ENCODE results near the gene DTYMK. TPM values are rescaled to one million over a fixed set of nuclear protein-coding genes. Genes with fewer than 3 reads are reported as not detected.

The DTYMK gene
- total and polyA plus RNA-seq, 2 of the 4 experiments (the other 2 are of a cell fraction), result 31.7 to 50.1 TPM

- H3K18ac ChIP-seq (ENCODE audit: low read depth, low read length), result no peak within 1 kb of the TSS
- H3K4me2 ChIP-seq (ENCODE audit: low read depth, low read length), result peak within 1 kb of the TSS; percentile 82
Measured at GRCh38 chr2:241701399-241702154, 15.0 kb upstream of the DTYMK start, which contains the start of gene ING5. Gene ING5, plus strand, starts transcription at chr2:241702039. Its CDS starts 27 bp downstream, at chr2:241702066.

More at GRCh38 chr2:241701399-241702154, 15.0 kb upstream of the DTYMK start, which contains the start of gene ING5:
- in situ Hi-C loops (cut with MboI; ENCODE audit: low sequenced_read_pairs), result no loop called here
- Histone ChIP-seq H2BK15ac (ENCODE audit: low read depth, low read length) (no peak within 1 kb of the TSS), H3K9me3 (ENCODE audit: control insufficient read depth, insufficient read depth, low read length) (peaks cover 3% of the 10 kb centered on the region; the same call in 1 of the 2 replicates), H3K14ac (replicated peaks; ENCODE audit: low read depth, low read length) (peak within 1 kb of the TSS; percentile 82), H3K27ac (ENCODE audit: insufficient read depth, low read length) (peak within 1 kb of the TSS; percentile 82), H3K4me3 (ENCODE audit: insufficient read depth, low read depth, low read length) (peak within 1 kb of the TSS; percentile 80), H3K79me1 (ENCODE audit: low read depth in 1 of 2, low read length in 2 of 2) (peaks cover 9 to 28% of the 10 kb centered on the region in 2 experiments; a peak in 3 of 4 replicates), H4K8ac (ENCODE audit: low read depth in 2 of 2, low read length in 2 of 2) (peak within 1 kb of the TSS; percentile 82 to 84), H3K23ac (ENCODE audit: low read depth, low read length) (peak within 1 kb of the TSS; percentile 64), H2BK20ac (ENCODE audit: low read depth, low read length) (no peak within 1 kb of the TSS), H3K4ac (ENCODE audit: low read depth, low read length) (peak within 1 kb of the TSS; percentile 60), H3K9ac (ENCODE audit: low read depth, low read length) (peak within 1 kb of the TSS; percentile 77), H3K4me1 (ENCODE audit: control insufficient read depth, insufficient read depth, low read length) (peaks cover 4% of the 10 kb centered on the region; the same call in 1 of the 2 replicates), H2AK9ac (replicated peaks; ENCODE audit: low read depth, low read length, poor library complexity) (peak within 1 kb of the TSS; percentile 98), H4K20me1 (ENCODE audit: insufficient read depth, low read length) (peaks cover 16% of the 10 kb centered on the region), H2AFZ (replicated peaks; ENCODE audit: low read length, poor library complexity) (peak within 1 kb of the TSS; percentile 96), H3K36me3 (ENCODE audit: control insufficient read depth, insufficient read depth, low read length) (peaks cover 14% of the 10 kb centered on the region), H3K56ac (ENCODE audit: extremely low read depth, insufficient read depth, low read length) (peak within 1 kb of the TSS; percentile 59), H2BK120ac (ENCODE audit: low read depth, low read length) (no peak within 1 kb of the TSS), H2AK5ac (ENCODE audit: low read depth, low read length) (peak within 1 kb of the TSS; percentile 87), H3K27me3 (ENCODE audit: control insufficient read depth, insufficient read depth, low read length) (no peaks in the 10 kb centered on the region), H4K5ac (ENCODE audit: low read depth, low read length) (no peak within 1 kb of the TSS), H4K91ac (ENCODE audit: insufficient read depth, low read depth, low read length) (no peak within 1 kb of the TSS), H2BK5ac (ENCODE audit: low read depth, low read length, poor library complexity, severe bottlenecking) (peak within 1 kb of the TSS; percentile 57), H3K9me1 (ENCODE audit: insufficient read depth, low read length) (peaks cover 7% of the 10 kb centered on the region; the same call in 1 of the 2 replicates)
- CTCF ChIA-PET, result interaction anchor here (0.6 to 0.7 kb wide), 2 partner anchors 13 to 232 kb away, joined by 3 to 4 read pairs; no protein-coding TSS in a partner anchor
- TF ChIP-seq MXI1 (IDR thresholded peaks at IDR 0.05; ENCODE audit: borderline replicate concordance, low read depth, low read length) (peak; percentile 86; the same call in 1 of the 2 replicates), POLR2A (IDR thresholded peaks at IDR 0.05; ENCODE audit: low read depth, low read length) (peak; percentile 75), MAFK (IDR thresholded peaks at IDR 0.05; ENCODE audit: low read depth, low read length) (no peak), NFE2L2 (IDR thresholded peaks at IDR 0.05; ENCODE audit: low read depth, low read length) (no peak), RCOR1 (IDR thresholded peaks at IDR 0.05; ENCODE audit: insufficient replicate concordance, low read length) (no peak), MAZ (IDR thresholded peaks at IDR 0.05; ENCODE audit: borderline replicate concordance, low read depth, low read length) (peak; percentile 81; the same call in 1 of the 2 replicates)
- peak; percentile 84 for ATAC-seq (ENCODE audit: low read depth)
- no TSS peak for BruUV-seq (replicated peaks)
- WGBS, 2 experiments (ENCODE audit: extremely low coverage in 2 of 2, insufficient read length in 1 of 2), result 1% methylated on average over 58 of the region's 96 CpGs; no CpG with 5 or more reads in 1 of the 2 experiments
- POLR2A ChIA-PET (ENCODE audit: unreplicated experiment), result no interaction called here
- intact Hi-C loops (cut with micrococcal nuclease), result loop anchor here (1.0 to 10.0 kb wide), 2 partner anchors 36 to 173 kb away; no protein-coding TSS in a partner anchor
- dilution Hi-C loops (cut with HindIII; ENCODE audit: low sequenced_read_pairs, unreplicated experiment), result no loop called here
- DNase-seq, result peak; percentile 87
